HG03442 (cell line): ENCODE results near the gene LGALS3BP.

Experiments used
- ATAC-seq: cut with Tn5 transposase; IDR thresholded peaks from one replicate; pipeline ENCODE4 v1.9.1; 2021; ENCODE audit warnings: mild to moderate bottlenecking, moderate library complexity; ENCODE audit not compliant: unreplicated experiment

LGALS3BP gene

GRCh38 chr17:78985395-78985794 lies 5.7 kb upstream of the LGALS3BP start:
- no peak for ATAC-seq

GRCh38 chr17:78981010-78981888 lies 1.5 kb upstream of the LGALS3BP start:
- ATAC-seq, result no peak

GRCh38 chr17:78980624-78980972 lies 875 bp upstream of the LGALS3BP start:
- ATAC-seq, result no peak

- no peak for ATAC-seq
These were observed 1.4 kb downstream of the LGALS3BP start for GRCh38 chr17:78977997-78978973.

GRCh38 chr17:78977681-78977943 lies 2.1 kb downstream of the LGALS3BP start:
- ATAC-seq, result no peak

GRCh38 chr17:78976907-78977680 lies 2.6 kb downstream of the LGALS3BP start:
- no peak for ATAC-seq

- ATAC-seq, result no peak
These were observed 4.8 kb downstream of the LGALS3BP start for GRCh38 chr17:78974635-78975591.

GRCh38 chr17:78973792-78974520 lies 5.8 kb downstream of the LGALS3BP start:
- no peak for ATAC-seq

GRCh38 chr17:78973196-78973595 lies 6.5 kb downstream of the LGALS3BP start:
- no peak for ATAC-seq

- ATAC-seq, result no peak
These were observed 7.1 kb downstream of the LGALS3BP start for GRCh38 chr17:78972507-78973105.

GRCh38 chr17:78971756-78972506 lies 7.8 kb downstream of the LGALS3BP start:
- ATAC-seq, result no peak

GRCh38 chr17:78970834-78971755 lies 8.6 kb downstream of the LGALS3BP start:
- ATAC-seq, result no peak

GRCh38 chr17:78969865-78970264 lies 9.9 kb downstream of the LGALS3BP start:
- ATAC-seq, result no peak

- no peak for ATAC-seq
These were observed 11.9 kb downstream of the LGALS3BP start for GRCh38 chr17:78967782-78968362.

GRCh38 chr17:78966910-78967600 lies 12.7 kb downstream of the LGALS3BP start:
- no peak for ATAC-seq

GRCh38 chr17:78966123-78966813 lies 13.5 kb downstream of the LGALS3BP start:
- ATAC-seq, result no peak
